NT2/D1 (cell line): ENCODE results near the gene KISS1R.

Experiments
- YY1 ChIP-seq: IDR thresholded peaks from 2 replicates; pipeline ENCODE4 v1.6.1; 2011; ENCODE audit not compliant: insufficient read length, insufficient read depth
- ZNF274 ChIP-seq: IDR thresholded peaks from 2 replicates; pipeline ENCODE4 v1.6.1; 2011; ENCODE audit warnings: mild to moderate bottlenecking, low read depth, low read length

DNA sequence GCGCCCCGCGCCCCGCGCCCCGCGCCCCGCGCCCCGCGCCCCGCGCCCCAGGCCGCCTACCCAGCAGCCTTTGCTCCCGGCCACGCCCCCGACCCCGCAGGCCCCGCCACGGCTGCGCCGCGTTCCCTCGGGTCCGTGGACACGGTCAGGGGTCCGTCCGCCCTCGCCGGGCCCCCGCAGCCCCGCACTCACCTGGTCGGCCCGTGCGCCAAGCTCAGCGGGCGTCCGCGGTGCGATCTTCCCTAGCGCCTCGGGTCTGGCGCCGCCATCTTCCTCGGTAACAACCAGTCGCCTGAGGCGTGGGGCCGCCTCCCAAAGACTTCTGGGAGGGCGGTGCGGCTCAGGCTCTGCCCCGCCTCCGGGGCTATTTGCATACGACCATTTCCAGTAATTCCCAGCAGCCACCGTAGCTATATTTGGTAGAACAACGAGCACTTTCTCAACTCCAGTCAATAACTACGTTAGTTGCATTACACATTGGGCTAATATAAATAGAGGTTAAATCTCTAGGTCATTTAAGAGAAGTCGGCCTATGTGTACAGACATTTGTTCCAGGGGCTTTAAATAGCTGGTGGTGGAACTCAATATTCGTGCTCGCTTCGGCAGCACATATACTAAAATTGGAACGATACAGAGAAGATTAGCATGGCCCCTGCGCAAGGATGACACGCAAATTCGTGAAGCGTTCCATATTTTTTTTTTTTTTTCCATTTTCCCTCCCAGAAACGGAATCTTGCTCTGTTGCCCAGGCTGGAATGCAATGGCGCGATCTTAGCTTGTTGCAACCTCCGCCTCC is 24.0 kb upstream of the KISS1R start, which contains the start of the genes MED16 and RNU6-9:
- TF ChIP-seq YY1 (peak; percentile 59), ZNF274 (no peak)
